ENCODE data around the gene UGT2B28. TPM values are rescaled to one million over a fixed set of nuclear protein-coding genes. Genes with fewer than 3 reads are reported as not detected.

UGT2B28 gene
- total and polyA plus RNA-seq, 2 experiments from 2014 or later = not detected

DNA sequence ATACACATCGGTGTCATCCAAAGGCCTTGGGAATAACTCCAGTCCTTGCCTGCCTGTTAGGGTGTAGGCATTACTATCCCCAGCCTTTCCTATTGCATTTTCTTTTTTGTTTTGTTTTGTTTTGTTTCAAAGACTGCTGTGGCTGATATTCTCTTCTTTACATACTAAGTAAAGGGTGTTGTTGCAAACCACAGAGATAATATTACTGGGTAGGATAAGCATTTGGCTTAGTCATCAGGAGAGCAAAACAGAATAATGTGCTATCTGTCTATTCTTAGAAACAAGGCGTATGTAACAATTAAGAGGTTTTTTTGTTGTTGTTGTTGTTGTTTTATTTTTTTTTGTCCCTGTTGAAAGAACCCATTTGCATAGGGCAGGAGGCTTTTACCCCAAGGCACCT lies 41.8 kb downstream of the UGT2B28 start (continued):
- TF ChIP-seq, protein P1, sequence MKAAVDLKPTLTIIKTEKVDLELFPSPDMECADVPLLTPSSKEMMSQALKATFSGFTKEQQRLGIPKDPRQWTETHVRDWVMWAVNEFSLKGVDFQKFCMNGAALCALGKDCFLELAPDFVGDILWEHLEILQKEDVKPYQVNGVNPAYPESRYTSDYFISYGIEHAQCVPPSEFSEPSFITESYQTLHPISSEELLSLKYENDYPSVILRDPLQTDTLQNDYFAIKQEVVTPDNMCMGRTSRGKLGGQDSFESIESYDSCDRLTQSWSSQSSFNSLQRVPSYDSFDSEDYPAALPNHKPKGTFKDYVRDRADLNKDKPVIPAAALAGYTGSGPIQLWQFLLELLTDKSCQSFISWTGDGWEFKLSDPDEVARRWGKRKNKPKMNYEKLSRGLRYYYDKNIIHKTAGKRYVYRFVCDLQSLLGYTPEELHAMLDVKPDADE (IDR thresholded peaks at IDR 0.05) = no peak
- no peak for TF ChIP-seq NANOG (IDR thresholded peaks at IDR 0.05; ENCODE audit: borderline replicate concordance)
- no peak for TF ChIP-seq POLR2AphosphoS5 (IDR thresholded peaks at IDR 0.05; ENCODE audit: low read depth)

DNA sequence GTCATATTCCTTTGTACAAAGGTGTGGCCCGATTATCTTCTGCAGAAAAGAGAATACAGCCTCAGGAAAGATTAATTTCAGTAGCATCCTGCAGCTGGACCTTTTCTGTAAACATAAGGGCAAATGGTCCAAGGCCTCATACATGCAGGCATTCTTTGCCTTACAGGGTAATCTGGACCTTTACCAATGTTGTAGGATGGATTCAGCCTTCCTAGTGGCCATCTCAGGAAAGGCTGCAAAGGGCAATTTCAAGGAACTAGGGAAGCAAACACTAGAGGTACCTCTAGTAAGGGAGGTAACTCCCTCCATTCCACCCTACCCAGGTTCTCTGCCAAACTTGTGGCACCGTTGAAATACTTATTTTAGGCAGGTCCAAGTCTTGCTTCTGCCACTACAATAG lies 43.0 kb downstream of the UGT2B28 start:
- ATAC-seq = peak; percentile 80
- no peak overlapping the region for H3K27ac ChIP-seq (ENCODE audit: low read depth)
- H3K9me2 ChIP-seq (ENCODE audit: insufficient read depth) = no peaks in the 10 kb centered on the region
- H3K9me3 Mint-ChIP-seq = no peaks in the 10 kb centered on the region
- H3K4me3 Mint-ChIP-seq = no peak overlapping the region
- peak; percentile 11 for DNase-seq (ENCODE audit: low spot score)
- no peaks in the 10 kb centered on the region for H3F3A ChIP-seq (replicated peaks; ENCODE audit: low read depth)
- no peak overlapping the region for H3K4me3 ChIP-seq
- TF ChIP-seq STAT1 (IDR thresholded peaks at IDR 0.05; ENCODE audit: unreplicated experiment) = no peak
- TF ChIP-seq, protein P2, sequence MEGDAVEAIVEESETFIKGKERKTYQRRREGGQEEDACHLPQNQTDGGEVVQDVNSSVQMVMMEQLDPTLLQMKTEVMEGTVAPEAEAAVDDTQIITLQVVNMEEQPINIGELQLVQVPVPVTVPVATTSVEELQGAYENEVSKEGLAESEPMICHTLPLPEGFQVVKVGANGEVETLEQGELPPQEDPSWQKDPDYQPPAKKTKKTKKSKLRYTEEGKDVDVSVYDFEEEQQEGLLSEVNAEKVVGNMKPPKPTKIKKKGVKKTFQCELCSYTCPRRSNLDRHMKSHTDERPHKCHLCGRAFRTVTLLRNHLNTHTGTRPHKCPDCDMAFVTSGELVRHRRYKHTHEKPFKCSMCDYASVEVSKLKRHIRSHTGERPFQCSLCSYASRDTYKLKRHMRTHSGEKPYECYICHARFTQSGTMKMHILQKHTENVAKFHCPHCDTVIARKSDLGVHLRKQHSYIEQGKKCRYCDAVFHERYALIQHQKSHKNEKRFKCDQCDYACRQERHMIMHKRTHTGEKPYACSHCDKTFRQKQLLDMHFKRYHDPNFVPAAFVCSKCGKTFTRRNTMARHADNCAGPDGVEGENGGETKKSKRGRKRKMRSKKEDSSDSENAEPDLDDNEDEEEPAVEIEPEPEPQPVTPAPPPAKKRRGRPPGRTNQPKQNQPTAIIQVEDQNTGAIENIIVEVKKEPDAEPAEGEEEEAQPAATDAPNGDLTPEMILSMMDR (conservative IDR thresholded peaks at IDR 0.05; ENCODE audit: low read depth in 2 of 2) = peak in 1 of 2 experiments; percentile 19; a peak in 1 of 4 replicates
- H3K4me2 ChIP-seq = no peak overlapping the region
- H3K36me3 Mint-ChIP-seq (ENCODE audit: low read depth) = no peaks in the 10 kb centered on the region
- no peaks in the 10 kb centered on the region for H3K36me3 ChIP-seq (ENCODE audit: insufficient read depth)
- H3K79me2 ChIP-seq (replicated peaks; ENCODE audit: insufficient read depth) = no peaks in the 10 kb centered on the region
- H3K27ac Mint-ChIP-seq = no peak overlapping the region
- H3K4me1 Mint-ChIP-seq = no peaks in the 10 kb centered on the region
- no peaks in the 10 kb centered on the region for H3K27me3 Mint-ChIP-seq (ENCODE audit: insufficient read depth, low read depth, poor library complexity)
- no peaks in the 10 kb centered on the region for H3K27me3 ChIP-seq (ENCODE audit: insufficient read depth)
- no peaks in the 10 kb centered on the region for H3K4me1 ChIP-seq (ENCODE audit: insufficient read depth)
- no peak overlapping the region for H2AFZ ChIP-seq
- no peaks in the 10 kb centered on the region for H4K20me1 ChIP-seq (replicated peaks; ENCODE audit: insufficient read depth)

DNA sequence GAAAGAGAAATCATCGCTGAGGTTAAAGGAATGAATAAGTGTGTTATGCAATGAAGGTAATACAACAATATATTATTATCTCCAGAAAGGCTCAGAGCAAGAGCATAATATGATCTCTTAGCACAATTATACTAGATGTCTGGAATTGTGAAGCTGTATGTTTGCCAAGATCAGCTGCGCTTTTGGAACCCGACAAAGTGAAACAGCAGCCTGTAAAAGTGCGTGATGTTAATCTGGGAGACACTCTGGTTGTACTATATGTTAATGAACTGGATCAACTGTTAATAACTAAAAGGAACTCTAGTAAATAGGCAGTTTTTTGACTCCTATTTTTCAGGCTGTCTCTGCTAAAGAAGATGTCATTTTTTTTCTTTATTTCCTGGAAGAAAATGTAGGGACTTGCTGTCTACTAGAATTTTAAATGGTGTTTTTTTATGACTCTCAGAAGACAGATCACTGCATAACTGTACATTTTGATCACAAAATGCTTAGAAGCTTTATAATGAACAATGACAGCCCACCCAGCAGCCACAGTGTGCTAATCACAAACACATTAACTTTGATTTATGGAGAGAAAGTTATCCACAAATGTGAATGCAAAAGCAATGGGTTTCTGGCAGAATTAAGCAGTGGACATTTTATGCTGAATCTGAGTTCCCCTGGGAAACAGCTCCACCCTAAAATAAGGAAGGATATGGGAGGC lies 50.2 kb downstream of the UGT2B28 start:
- Mint-ChIP-seq H3K27ac (no peak overlapping the region), H3K36me3 (ENCODE audit: low read depth) (no peaks in the 10 kb centered on the region), H3K27me3 (ENCODE audit: insufficient read depth, low read depth, poor library complexity) (no peaks in the 10 kb centered on the region), H3K4me1 (no peaks in the 10 kb centered on the region), H3K4me3 (no peak overlapping the region), H3K9me3 (no peaks in the 10 kb centered on the region)
- Histone ChIP-seq H3K79me2 (replicated peaks; ENCODE audit: insufficient read depth) (no peaks in the 10 kb centered on the region), H3F3A (replicated peaks; ENCODE audit: low read depth) (no peaks in the 10 kb centered on the region), H2AFZ (no peak overlapping the region), H3K4me1 (ENCODE audit: insufficient read depth) (no peaks in the 10 kb centered on the region), H3K4me2 (no peak overlapping the region), H4K20me1 (replicated peaks; ENCODE audit: insufficient read depth) (no peaks in the 10 kb centered on the region), H3K27ac (ENCODE audit: low read depth) (no peak overlapping the region), H3K4me3 (no peak overlapping the region), H3K27me3 (ENCODE audit: insufficient read depth) (no peaks in the 10 kb centered on the region), H3K36me3 (ENCODE audit: insufficient read depth) (no peaks in the 10 kb centered on the region), H3K9me2 (ENCODE audit: insufficient read depth) (no peaks in the 10 kb centered on the region)
- DNase-seq (ENCODE audit: low spot score) (no peak), ATAC-seq (no peak)
- TF ChIP-seq, protein P3, sequence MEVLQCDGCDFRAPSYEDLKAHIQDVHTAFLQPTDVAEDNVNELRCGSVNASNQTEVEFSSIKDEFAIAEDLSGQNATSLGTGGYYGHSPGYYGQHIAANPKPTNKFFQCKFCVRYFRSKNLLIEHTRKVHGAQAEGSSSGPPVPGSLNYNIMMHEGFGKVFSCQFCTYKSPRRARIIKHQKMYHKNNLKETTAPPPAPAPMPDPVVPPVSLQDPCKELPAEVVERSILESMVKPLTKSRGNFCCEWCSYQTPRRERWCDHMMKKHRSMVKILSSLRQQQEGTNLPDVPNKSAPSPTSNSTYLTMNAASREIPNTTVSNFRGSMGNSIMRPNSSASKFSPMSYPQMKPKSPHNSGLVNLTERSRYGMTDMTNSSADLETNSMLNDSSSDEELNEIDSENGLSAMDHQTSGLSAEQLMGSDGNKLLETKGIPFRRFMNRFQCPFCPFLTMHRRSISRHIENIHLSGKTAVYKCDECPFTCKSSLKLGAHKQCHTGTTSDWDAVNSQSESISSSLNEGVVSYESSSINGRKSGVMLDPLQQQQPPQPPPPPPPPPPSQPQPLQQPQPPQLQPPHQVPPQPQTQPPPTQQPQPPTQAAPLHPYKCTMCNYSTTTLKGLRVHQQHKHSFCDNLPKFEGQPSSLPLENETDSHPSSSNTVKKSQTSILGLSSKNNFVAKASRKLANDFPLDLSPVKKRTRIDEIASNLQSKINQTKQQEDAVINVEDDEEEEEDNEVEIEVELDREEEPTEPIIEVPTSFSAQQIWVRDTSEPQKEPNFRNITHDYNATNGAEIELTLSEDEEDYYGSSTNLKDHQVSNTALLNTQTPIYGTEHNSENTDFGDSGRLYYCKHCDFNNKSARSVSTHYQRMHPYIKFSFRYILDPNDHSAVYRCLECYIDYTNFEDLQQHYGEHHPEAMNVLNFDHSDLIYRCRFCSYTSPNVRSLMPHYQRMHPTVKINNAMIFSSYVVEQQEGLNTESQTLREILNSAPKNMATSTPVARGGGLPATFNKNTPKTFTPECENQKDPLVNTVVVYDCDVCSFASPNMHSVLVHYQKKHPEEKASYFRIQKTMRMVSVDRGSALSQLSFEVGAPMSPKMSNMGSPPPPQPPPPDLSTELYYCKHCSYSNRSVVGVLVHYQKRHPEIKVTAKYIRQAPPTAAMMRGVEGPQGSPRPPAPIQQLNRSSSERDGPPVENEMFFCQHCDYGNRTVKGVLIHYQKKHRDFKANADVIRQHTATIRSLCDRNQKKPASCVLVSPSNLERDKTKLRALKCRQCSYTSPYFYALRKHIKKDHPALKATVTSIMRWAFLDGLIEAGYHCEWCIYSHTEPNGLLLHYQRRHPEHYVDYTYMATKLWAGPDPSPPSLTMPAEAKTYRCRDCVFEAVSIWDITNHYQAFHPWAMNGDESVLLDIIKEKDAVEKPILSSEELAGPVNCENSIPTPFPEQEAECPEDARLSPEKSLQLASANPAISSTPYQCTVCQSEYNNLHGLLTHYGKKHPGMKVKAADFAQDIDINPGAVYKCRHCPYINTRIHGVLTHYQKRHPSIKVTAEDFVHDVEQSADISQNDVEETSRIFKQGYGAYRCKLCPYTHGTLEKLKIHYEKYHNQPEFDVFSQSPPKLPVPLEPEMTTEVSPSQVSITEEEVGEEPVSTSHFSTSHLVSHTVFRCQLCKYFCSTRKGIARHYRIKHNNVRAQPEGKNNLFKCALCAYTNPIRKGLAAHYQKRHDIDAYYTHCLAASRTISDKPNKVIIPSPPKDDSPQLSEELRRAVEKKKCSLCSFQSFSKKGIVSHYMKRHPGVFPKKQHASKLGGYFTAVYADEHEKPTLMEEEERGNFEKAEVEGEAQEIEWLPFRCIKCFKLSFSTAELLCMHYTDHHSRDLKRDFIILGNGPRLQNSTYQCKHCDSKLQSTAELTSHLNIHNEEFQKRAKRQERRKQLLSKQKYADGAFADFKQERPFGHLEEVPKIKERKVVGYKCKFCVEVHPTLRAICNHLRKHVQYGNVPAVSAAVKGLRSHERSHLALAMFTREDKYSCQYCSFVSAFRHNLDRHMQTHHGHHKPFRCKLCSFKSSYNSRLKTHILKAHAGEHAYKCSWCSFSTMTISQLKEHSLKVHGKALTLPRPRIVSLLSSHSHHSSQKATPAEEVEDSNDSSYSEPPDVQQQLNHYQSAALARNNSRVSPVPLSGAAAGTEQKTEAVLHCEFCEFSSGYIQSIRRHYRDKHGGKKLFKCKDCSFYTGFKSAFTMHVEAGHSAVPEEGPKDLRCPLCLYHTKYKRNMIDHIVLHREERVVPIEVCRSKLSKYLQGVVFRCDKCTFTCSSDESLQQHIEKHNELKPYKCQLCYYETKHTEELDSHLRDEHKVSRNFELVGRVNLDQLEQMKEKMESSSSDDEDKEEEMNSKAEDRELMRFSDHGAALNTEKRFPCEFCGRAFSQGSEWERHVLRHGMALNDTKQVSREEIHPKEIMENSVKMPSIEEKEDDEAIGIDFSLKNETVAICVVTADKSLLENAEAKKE (CRISPR knock-in tag; IDR thresholded peaks at IDR 0.05) = no peak
- TF ChIP-seq, protein P1 (IDR thresholded peaks at IDR 0.05) = no peak
- TF ChIP-seq CREB1 (CRISPR knock-in tag; IDR thresholded peaks at IDR 0.05; ENCODE audit: low read depth) (no peak), POLR2AphosphoS5 (IDR thresholded peaks at IDR 0.05; ENCODE audit: low read depth) (no peak), JUNB (IDR thresholded peaks at IDR 0.05; ENCODE audit: unreplicated experiment) (no peak), EZH2 (IDR thresholded peaks at IDR 0.05; ENCODE audit: low read depth, unreplicated experiment) (no peak)

All from GM23338 (cell line).